ENCODE data around the gene ARRDC4. TPM values are rescaled to one million over a fixed set of nuclear protein-coding genes. Genes with fewer than 3 reads are reported as not detected.
"Not testable (repeated sequence)": the region's sequence is repeated elsewhere in the genome, so short reads cannot be mapped to it uniquely, and the experiment has no call there.

The ARRDC4 gene
- total and polyA plus RNA-seq, 4 donors, result 16.5 to 41.5 (median 19.4) TPM

- WGBS, 2 donors, result 59 to 84% methylated on average over 2 of the region's 2 CpGs
- ATAC-seq (ENCODE audit: insufficient read depth, low FRiP score) (no peak), DNase-seq (no peak)
- no peaks in the 10 kb centered on the region for H3K9me3 ChIP-seq (ENCODE audit: control insufficient read depth in 4 of 4, insufficient read depth in 3 of 4, low read length in 3 of 4)
- no peak for TF ChIP-seq CTCF (IDR thresholded peaks at IDR 0.05; ENCODE audit: control extremely low read depth, extremely low read depth)
- peaks cover 0 to 7% (median 1%) of the 10 kb centered on the region in 5 donors for H3K4me1 ChIP-seq (ENCODE audit: control insufficient read depth in 5 of 5, insufficient read depth in 5 of 5, low read length in 5 of 5)
- no peak overlapping the region for H3K9ac ChIP-seq (ENCODE audit: insufficient read depth in 1 of 2, low read length in 2 of 2)
- H3K36me3 ChIP-seq (ENCODE audit: control insufficient read depth in 4 of 4, insufficient read depth in 4 of 4, low read length in 4 of 4), result no peaks in the 10 kb centered on the region
- H3K4me3 ChIP-seq, result no peak overlapping the region
- H3K27ac ChIP-seq (ENCODE audit: low read depth in 1 of 2, low read length in 1 of 2), result no peak overlapping the region
- no peaks in the 10 kb centered on the region for H3K27me3 ChIP-seq (ENCODE audit: control insufficient read depth in 3 of 3, insufficient read depth in 3 of 3, low read length in 2 of 3)
Observed at GRCh38 chr15:97979140-97979520, 18.6 kb downstream of the ARRDC4 start.

- Histone ChIP-seq H3K4me3 (no peak overlapping the region), H3K27ac (ENCODE audit: low read depth in 1 of 2, low read length in 1 of 2) (no peak overlapping the region), H3K36me3 (ENCODE audit: control insufficient read depth in 4 of 4, insufficient read depth in 4 of 4, low read length in 4 of 4) (no peaks in the 10 kb centered on the region), H3K4me1 (ENCODE audit: control insufficient read depth in 5 of 5, insufficient read depth in 5 of 5, low read length in 5 of 5) (peaks cover 0 to 7% (median 1%) of the 10 kb centered on the region in 5 donors), H3K9ac (ENCODE audit: insufficient read depth in 1 of 2, low read length in 2 of 2) (no peak overlapping the region), H3K27me3 (ENCODE audit: control insufficient read depth in 3 of 3, insufficient read depth in 3 of 3, low read length in 2 of 3) (no peaks in the 10 kb centered on the region), H3K9me3 (ENCODE audit: control insufficient read depth in 4 of 4, insufficient read depth in 3 of 4, low read length in 3 of 4) (no peaks in the 10 kb centered on the region)
- ATAC-seq (ENCODE audit: insufficient read depth, low FRiP score), result no peak
- no peak for TF ChIP-seq CTCF (IDR thresholded peaks at IDR 0.05; ENCODE audit: control extremely low read depth, extremely low read depth)
- 71 to 80% methylated on average over 3 of the region's 3 CpGs for WGBS, 2 donors
- DNase-seq, result no peak
Observed at GRCh38 chr15:97981058-97981457, 20.6 kb downstream of the ARRDC4 start.

- Histone ChIP-seq H3K36me3 (ENCODE audit: control insufficient read depth in 4 of 4, insufficient read depth in 4 of 4, low read length in 4 of 4) (no peaks in the 10 kb centered on the region), H3K9me3 (ENCODE audit: control insufficient read depth in 4 of 4, insufficient read depth in 3 of 4, low read length in 3 of 4) (peaks cover 0 to 1% (median 0%) of the 10 kb centered on the region in 4 donors), H3K4me3 (no peak overlapping the region), H3K9ac (ENCODE audit: insufficient read depth in 1 of 2, low read length in 2 of 2) (no peak overlapping the region), H3K27me3 (ENCODE audit: control insufficient read depth in 3 of 3, insufficient read depth in 3 of 3, low read length in 2 of 3) (no peaks in the 10 kb centered on the region), H3K27ac (ENCODE audit: low read depth in 1 of 2, low read length in 1 of 2) (no peak overlapping the region), H3K4me1 (ENCODE audit: control insufficient read depth in 5 of 5, insufficient read depth in 5 of 5, low read length in 5 of 5) (peaks cover 0 to 7% (median 1%) of the 10 kb centered on the region in 5 donors)
- WGBS, 2 donors, result 93 to 100% methylated on average over 1 of the region's 1 CpG
- ATAC-seq (ENCODE audit: insufficient read depth, low FRiP score) (no peak), DNase-seq (no peak)
- no peak for TF ChIP-seq CTCF (IDR thresholded peaks at IDR 0.05; ENCODE audit: control extremely low read depth, extremely low read depth)
Observed at GRCh38 chr15:97981758-97982157, 21.3 kb downstream of the ARRDC4 start.

GRCh38 chr15:97984157-97984556, 23.7 kb downstream of the ARRDC4 start:
- DNase-seq (no peak), ATAC-seq (ENCODE audit: insufficient read depth, low FRiP score) (no peak)
- Histone ChIP-seq H3K27me3 (ENCODE audit: control insufficient read depth in 3 of 3, insufficient read depth in 3 of 3, low read length in 2 of 3) (no peaks in the 10 kb centered on the region), H3K9ac (ENCODE audit: insufficient read depth in 1 of 2, low read length in 2 of 2) (no peak overlapping the region), H3K4me1 (ENCODE audit: control insufficient read depth in 5 of 5, insufficient read depth in 5 of 5, low read length in 5 of 5) (peaks cover 0 to 1% (median 0%) of the 10 kb centered on the region in 5 donors), H3K36me3 (ENCODE audit: control insufficient read depth in 4 of 4, insufficient read depth in 4 of 4, low read length in 4 of 4) (no peaks in the 10 kb centered on the region), H3K4me3 (no peak overlapping the region), H3K9me3 (ENCODE audit: control insufficient read depth in 4 of 4, insufficient read depth in 3 of 4, low read length in 3 of 4) (peaks cover 0 to 8% (median 0%) of the 10 kb centered on the region in 4 donors), H3K27ac (ENCODE audit: low read depth in 1 of 2, low read length in 1 of 2) (no peak overlapping the region)
- WGBS, 2 donors, result 41 to 43% methylated on average over 1 of the region's 1 CpG
- no peak for TF ChIP-seq CTCF (IDR thresholded peaks at IDR 0.05; ENCODE audit: control extremely low read depth, extremely low read depth)

- H3K27ac ChIP-seq (ENCODE audit: low read depth in 1 of 2, low read length in 1 of 2); DNase-seq; H3K9me3 ChIP-seq (ENCODE audit: control insufficient read depth in 4 of 4, insufficient read depth in 3 of 4, low read length in 3 of 4); ATAC-seq (ENCODE audit: insufficient read depth, low FRiP score); H3K4me1 ChIP-seq (ENCODE audit: control insufficient read depth in 5 of 5, insufficient read depth in 5 of 5, low read length in 5 of 5); H3K27me3 ChIP-seq (ENCODE audit: control insufficient read depth in 3 of 3, insufficient read depth in 3 of 3, low read length in 2 of 3); H3K4me3 ChIP-seq; H3K9ac ChIP-seq (ENCODE audit: insufficient read depth in 1 of 2, low read length in 2 of 2); H3K36me3 ChIP-seq (ENCODE audit: control insufficient read depth in 4 of 4, insufficient read depth in 4 of 4, low read length in 4 of 4): not testable (repeated sequence)
- 73 to 87% methylated on average over 2 of the region's 2 CpGs for WGBS, 2 donors
Observed at GRCh38 chr15:97985979-97986378, 25.5 kb downstream of the ARRDC4 start.
